ENCODE data around the gene SLC27A2.

The SLC27A2 gene

DNA sequence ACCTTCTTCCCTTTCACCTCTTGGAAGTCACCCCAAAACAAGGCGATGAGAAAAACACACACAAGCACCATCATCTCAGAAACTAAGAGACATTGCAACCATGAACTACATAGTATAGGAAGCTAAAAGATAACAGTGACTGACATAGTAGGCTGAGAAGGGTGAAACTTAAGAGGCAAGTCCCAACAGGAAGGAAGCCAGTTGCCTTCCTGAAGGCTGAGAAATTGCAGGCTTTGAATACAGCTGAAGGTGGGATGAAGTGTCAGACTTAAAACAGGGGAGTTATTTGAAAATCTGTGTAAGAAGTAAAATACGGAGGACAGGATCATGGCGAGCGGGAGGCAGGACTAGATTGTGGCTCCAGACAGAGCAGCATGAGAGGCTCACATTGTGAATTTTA is 27.8 kb downstream of the SLC27A2 start:
- TF ChIP-seq, protein P1, sequence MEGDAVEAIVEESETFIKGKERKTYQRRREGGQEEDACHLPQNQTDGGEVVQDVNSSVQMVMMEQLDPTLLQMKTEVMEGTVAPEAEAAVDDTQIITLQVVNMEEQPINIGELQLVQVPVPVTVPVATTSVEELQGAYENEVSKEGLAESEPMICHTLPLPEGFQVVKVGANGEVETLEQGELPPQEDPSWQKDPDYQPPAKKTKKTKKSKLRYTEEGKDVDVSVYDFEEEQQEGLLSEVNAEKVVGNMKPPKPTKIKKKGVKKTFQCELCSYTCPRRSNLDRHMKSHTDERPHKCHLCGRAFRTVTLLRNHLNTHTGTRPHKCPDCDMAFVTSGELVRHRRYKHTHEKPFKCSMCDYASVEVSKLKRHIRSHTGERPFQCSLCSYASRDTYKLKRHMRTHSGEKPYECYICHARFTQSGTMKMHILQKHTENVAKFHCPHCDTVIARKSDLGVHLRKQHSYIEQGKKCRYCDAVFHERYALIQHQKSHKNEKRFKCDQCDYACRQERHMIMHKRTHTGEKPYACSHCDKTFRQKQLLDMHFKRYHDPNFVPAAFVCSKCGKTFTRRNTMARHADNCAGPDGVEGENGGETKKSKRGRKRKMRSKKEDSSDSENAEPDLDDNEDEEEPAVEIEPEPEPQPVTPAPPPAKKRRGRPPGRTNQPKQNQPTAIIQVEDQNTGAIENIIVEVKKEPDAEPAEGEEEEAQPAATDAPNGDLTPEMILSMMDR (IDR thresholded peaks at IDR 0.05; ENCODE audit: low read depth, low read length, missing control alignments): no peak
- no peak for DNase-seq (ENCODE audit: extremely low read depth, low read depth)
- H3K4me3 ChIP-seq (replicated peaks; ENCODE audit: low read depth, low read length): no peak overlapping the region

DNA sequence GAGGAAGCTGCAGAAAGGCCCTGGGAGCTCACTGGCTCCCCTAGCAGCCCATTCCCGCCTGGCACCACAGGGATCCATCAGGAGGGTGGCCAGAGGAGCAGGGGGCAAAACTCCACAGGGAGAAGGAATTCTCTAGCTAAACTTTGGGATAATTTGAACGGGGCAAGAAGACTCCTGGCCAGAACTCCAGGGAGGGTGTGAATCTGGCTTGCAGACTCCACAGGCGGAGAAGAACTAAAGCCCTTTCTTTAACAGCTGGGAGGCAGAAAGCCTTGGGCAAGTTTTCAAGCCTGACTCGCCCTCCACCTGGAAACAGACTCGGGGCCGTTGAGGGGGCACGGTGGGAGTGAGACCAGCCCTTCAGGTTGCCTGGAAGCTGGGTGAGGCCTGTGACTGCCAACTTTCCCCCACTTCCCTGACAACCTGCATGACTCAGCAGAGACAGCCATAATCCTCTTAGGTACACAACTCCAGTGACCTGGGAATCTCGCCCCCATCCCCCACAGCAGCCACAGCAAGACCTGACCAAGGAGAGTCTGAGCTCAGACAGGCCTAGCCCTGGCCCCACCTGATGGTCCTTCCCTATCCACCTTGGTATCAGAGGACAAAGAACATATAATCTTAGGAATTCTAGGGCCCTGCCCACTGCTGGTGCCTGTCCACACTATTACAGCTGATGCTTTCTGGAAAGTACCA is 28.6 kb downstream of the SLC27A2 start:
- no peak overlapping the region for H3K4me3 ChIP-seq (replicated peaks; ENCODE audit: low read depth, low read length)
- TF ChIP-seq, protein P1 (IDR thresholded peaks at IDR 0.05; ENCODE audit: low read depth, low read length, missing control alignments): no peak
- no peak for DNase-seq (ENCODE audit: extremely low read depth, low read depth)

DNA sequence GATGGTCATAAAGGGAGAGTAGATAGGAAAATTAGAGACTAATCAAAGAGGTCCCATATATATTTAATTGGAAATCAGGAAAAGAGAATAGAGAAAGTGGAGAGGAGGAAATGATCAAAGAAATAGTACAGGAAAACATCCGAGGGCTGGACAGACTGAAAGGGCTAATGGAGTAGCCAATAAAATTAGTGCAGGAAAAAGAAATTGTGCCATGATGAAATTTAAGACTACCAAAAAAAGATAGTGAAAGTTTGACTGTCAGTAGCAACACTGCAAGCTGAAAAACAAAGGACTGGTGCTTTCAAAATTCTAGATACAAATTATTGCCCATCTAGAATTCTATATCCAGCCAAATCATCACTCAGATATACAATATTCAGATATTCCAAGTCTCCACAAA is 36.3 kb downstream of the SLC27A2 start:
- TF ChIP-seq, protein P1 (IDR thresholded peaks at IDR 0.05; ENCODE audit: low read depth, low read length, missing control alignments): no peak
- DNase-seq (ENCODE audit: extremely low read depth, low read depth): no peak
- no peak overlapping the region for H3K4me3 ChIP-seq (replicated peaks; ENCODE audit: low read depth, low read length)

DNA sequence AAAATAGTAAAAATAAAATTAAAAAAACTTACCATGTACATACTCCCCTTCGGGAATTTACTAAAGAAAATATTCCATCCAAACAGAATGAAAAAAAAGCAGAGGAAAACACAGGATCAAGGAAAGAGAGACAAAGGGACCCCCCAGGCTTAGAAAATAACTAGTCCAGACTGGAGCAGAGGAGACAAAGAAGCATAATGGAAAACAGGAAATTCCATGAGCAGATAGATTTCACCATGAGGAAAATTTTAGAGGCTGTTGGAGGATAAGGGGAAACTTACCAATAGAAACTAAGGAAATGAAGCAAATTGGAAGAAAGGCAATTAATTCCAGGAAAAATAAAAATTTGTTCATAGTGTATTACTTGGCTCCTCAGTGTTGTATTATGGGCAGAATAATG is 36.7 kb downstream of the SLC27A2 start:
- TF ChIP-seq, protein P1 (IDR thresholded peaks at IDR 0.05; ENCODE audit: low read depth, low read length, missing control alignments): no peak
- H3K4me3 ChIP-seq (replicated peaks; ENCODE audit: low read depth, low read length): no peak overlapping the region
- no peak for DNase-seq (ENCODE audit: extremely low read depth, low read depth)

DNA sequence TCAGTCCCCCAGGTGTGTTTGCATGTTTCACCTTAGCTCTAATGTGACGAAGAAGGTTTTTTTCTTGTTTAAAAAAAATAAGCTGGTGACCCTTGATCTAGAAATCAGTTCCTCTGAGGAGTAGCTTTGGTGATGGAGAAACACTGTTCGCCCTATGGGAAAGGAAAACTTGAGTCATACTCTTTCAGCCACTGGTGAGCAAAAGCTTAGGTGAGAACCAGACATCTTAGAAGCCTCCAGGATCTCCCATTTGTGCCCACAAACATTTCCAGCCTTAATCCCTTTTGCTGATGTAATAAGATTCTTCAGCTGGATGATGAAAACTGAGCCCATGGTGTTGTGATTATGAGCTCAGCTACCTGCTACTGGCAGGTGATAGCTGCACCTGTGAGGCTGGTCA is 37.8 kb downstream of the SLC27A2 start:
- DNase-seq (ENCODE audit: extremely low read depth, low read depth): no peak
- H3K4me3 ChIP-seq (replicated peaks; ENCODE audit: low read depth, low read length): no peak overlapping the region

DNA sequence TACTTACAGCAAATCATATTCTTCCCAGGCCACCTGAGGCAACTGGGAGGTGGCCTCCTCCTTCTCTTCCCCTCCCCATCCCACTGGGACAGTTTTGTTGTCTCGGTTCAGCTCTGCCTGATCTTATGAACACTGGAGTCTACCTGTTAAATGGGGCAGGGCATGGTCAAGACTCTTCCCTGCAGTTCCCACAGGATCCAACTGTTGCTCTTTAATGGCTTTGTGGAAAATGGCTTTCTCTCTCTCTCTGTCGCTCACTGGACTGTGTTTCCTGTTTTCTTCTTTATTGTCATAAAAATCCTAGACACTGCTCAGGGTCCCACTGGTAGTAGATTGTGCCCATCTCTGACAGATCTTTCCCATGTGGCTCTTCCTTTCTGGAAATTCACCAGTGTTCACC is 40.2 kb downstream of the SLC27A2 start:
- TF ChIP-seq, protein P1 (IDR thresholded peaks at IDR 0.05; ENCODE audit: low read depth, low read length, missing control alignments): no peak
- DNase-seq (ENCODE audit: extremely low read depth, low read depth): no peak
- H3K4me3 ChIP-seq (replicated peaks; ENCODE audit: low read depth, low read length): no peak overlapping the region

More for the DNA sequence above, 37.8 kb downstream of the SLC27A2 start:
- TF ChIP-seq, protein P1 (IDR thresholded peaks at IDR 0.05; ENCODE audit: low read depth, low read length, missing control alignments): no peak

DNA sequence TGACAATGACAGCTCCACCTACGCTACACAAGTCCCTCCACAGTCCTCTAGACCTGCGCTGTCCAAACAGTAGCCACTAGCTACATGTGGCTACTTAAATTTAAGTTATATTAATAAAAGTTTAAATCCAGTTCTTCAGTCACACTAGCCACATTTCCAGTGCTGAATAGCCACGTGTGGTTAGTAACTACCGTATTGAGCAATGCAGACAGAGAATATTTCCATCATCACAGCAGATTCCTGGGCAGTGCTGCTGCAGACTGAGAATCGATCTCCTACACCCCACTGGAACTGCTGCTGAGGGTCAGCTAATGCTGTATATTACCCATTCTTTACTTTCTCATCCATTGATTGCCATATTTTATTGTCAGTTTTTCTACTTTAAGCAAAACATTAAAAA is 42.6 kb downstream of the SLC27A2 start:
- TF ChIP-seq, protein P1 (IDR thresholded peaks at IDR 0.05; ENCODE audit: low read depth, low read length, missing control alignments): no peak
- DNase-seq (ENCODE audit: extremely low read depth, low read depth): no peak
- no peak overlapping the region for H3K4me3 ChIP-seq (replicated peaks; ENCODE audit: low read depth, low read length)

All from HFF-Myc (cell line).